GM12872 (cell line): ENCODE measurements around the gene REG4.

Experiments
- CTCF ChIP-seq: IDR thresholded peaks from 3 replicates; pipeline ENCODE4 v1.5.1; 2011; ENCODE audit warnings: low read depth, mild to moderate bottlenecking, low read length, moderate library complexity; ENCODE audit not compliant: insufficient read depth

Gene REG4

GRCh38 chr1:119782631-119783325 lies 28.5 kb downstream of the REG4 start:
- no peak for TF ChIP-seq CTCF

GRCh38 chr1:119781434-119782210 lies 29.6 kb downstream of the REG4 start:
- no peak for TF ChIP-seq CTCF

- no peak for TF ChIP-seq CTCF
These were observed 31.3 kb downstream of the REG4 start for GRCh38 chr1:119779869-119780356.

- TF ChIP-seq CTCF = no peak
These were observed 32.2 kb downstream of the REG4 start for GRCh38 chr1:119778886-119779560.

- no peak for TF ChIP-seq CTCF
These were observed 32.9 kb downstream of the REG4 start for GRCh38 chr1:119778359-119778758.

GRCh38 chr1:119774746-119775490 lies 36.3 kb downstream of the REG4 start:
- no peak for TF ChIP-seq CTCF
